Sigmoid colon (tissue), 4 donors: ENCODE measurements around the gene KCNIP3.

Experiments used
- EP300 ChIP-seq, 4 donors: sonication (generic); formaldehyde crosslinking; IDR thresholded peaks; one replicate each; pipeline ENCODE4 v1.6.1; 2017; ENCODE audit warnings: antibody characterized with exemption in 4 of 4
- POLR2A ChIP-seq, 2 donors: fragments of 450-650 bp; IDR thresholded peaks; one replicate each; pipeline ENCODE4 v1.6.1; 2016; ENCODE audit warnings: antibody characterized with exemption in 2 of 2, mild to moderate bottlenecking in 2 of 2, moderate library complexity in 2 of 2
- POLR2AphosphoS5 ChIP-seq, 4 donors: sonication (generic); formaldehyde crosslinking; IDR thresholded peaks; one replicate each; pipeline ENCODE4 v1.6.1; 2017; ENCODE audit warnings: antibody characterized with exemption in 4 of 4
- TF ChIP-seq, protein P1 (sequence below), 4 experiments: fragments of 450-650 bp in 3 of 4; fragments of 200-600 bp in 1 of 4; IDR thresholded peaks; one replicate each; pipeline ENCODE4 v1.5.1; 2016 to 2019; ENCODE audit warnings: antibody characterized with exemption in 4 of 4, mild to moderate bottlenecking in 3 of 4, moderate library complexity in 2 of 4

DNA sequence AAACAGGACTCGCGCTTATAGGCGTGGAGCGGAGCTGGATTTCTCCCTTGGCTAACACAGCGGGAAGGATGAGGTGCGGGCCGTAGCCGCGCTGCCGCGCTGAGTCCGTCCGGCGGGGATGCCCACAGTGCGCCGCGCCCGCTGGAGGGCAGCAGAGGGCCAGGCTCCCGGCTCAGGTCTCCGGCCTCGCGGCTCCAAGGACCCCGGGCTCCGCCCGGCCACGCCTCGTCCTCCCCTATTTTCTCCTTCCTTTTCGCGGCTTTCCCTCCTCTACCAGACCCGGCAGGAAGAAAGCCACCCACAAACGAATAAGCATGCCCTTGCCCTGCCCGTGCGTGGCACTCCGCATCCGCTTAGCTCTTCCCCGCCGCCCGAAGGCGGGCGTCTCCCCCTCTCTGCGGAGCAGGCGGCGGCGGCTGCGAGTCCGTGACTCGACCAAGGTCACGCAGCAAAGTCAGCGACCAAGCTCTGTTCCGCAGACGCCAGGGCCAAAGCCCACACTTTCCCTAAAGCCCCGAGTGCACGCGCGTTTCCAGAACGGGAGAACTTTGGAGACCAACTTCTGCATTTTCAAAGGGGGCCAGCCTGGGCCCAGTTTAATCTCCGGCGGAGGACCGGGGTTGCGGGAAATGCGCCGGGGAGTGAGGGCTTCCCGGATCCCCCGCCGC, 48.5 kb downstream of the KCNIP3 start:
- TF ChIP-seq, protein P1, sequence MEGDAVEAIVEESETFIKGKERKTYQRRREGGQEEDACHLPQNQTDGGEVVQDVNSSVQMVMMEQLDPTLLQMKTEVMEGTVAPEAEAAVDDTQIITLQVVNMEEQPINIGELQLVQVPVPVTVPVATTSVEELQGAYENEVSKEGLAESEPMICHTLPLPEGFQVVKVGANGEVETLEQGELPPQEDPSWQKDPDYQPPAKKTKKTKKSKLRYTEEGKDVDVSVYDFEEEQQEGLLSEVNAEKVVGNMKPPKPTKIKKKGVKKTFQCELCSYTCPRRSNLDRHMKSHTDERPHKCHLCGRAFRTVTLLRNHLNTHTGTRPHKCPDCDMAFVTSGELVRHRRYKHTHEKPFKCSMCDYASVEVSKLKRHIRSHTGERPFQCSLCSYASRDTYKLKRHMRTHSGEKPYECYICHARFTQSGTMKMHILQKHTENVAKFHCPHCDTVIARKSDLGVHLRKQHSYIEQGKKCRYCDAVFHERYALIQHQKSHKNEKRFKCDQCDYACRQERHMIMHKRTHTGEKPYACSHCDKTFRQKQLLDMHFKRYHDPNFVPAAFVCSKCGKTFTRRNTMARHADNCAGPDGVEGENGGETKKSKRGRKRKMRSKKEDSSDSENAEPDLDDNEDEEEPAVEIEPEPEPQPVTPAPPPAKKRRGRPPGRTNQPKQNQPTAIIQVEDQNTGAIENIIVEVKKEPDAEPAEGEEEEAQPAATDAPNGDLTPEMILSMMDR (IDR thresholded peaks at IDR 0.05): peak; percentile 63 to 92 (median 76)
- TF ChIP-seq POLR2A (IDR thresholded peaks at IDR 0.05) (no peak), POLR2AphosphoS5 (IDR thresholded peaks at IDR 0.05) (peak in 1 of 4 donors; percentile 12), EP300 (IDR thresholded peaks at IDR 0.05) (no peak)
